Raji (cell line): Measurements from ENCODE around the gene MED15.

Experiments used
- POLR2A ChIP-seq: IDR thresholded peaks from 2 replicates; pipeline ENCODE4 v1.6.1; 2011; ENCODE audit warnings: low read depth, low read length, control low read depth; ENCODE audit not compliant: insufficient read depth

Gene MED15

GRCh38 chr22:20622650-20623339, 115.4 kb downstream of the MED15 start:
- TF ChIP-seq POLR2A = no peak

GRCh38 chr22:20624161-20624616, 116.8 kb downstream of the MED15 start:
- no peak for TF ChIP-seq POLR2A

GRCh38 chr22:20625270-20625669, 117.9 kb downstream of the MED15 start:
- TF ChIP-seq POLR2A = no peak

- TF ChIP-seq POLR2A = no peak
These were observed 119.4 kb downstream of the MED15 start for GRCh38 chr22:20626811-20627210.

GRCh38 chr22:20627432-20627831, 120.0 kb downstream of the MED15 start:
- no peak for TF ChIP-seq POLR2A

GRCh38 chr22:20628081-20628939, 120.9 kb downstream of the MED15 start:
- TF ChIP-seq POLR2A = no peak

- no peak for TF ChIP-seq POLR2A
These were observed 122.0 kb downstream of the MED15 start for GRCh38 chr22:20629401-20629800.

GRCh38 chr22:20630873-20631617, 123.6 kb downstream of the MED15 start:
- no peak for TF ChIP-seq POLR2A

- TF ChIP-seq POLR2A = no peak
These were observed 124.7 kb downstream of the MED15 start for GRCh38 chr22:20632082-20632481.

GRCh38 chr22:20632518-20632917, 125.1 kb downstream of the MED15 start:
- no peak for TF ChIP-seq POLR2A

- no peak for TF ChIP-seq POLR2A
These were observed 127.3 kb downstream of the MED15 start for GRCh38 chr22:20634560-20635226.

- TF ChIP-seq POLR2A = no peak
These were observed 127.8 kb downstream of the MED15 start for GRCh38 chr22:20635227-20635591.

- TF ChIP-seq POLR2A = no peak
These were observed 128.8 kb downstream of the MED15 start for GRCh38 chr22:20636075-20636812.

- TF ChIP-seq POLR2A = no peak
These were observed 129.5 kb downstream of the MED15 start for GRCh38 chr22:20636945-20637344.
